Brain pericyte (primary cell): Measurements from ENCODE around the gene SYNGR1.
"Not testable (repeated sequence)": the region's sequence is repeated elsewhere in the genome, so short reads cannot be mapped to it uniquely, and the experiment has no call there.

ENCODE experiments used
- DNase-seq: peaks from one replicate; pipeline ENCODE4 v3.0.0-alpha.2; 2012; ENCODE audit warnings: low read depth, low spot score

The SYNGR1 gene

GRCh38 chr22:39316440-39317083 lies 33.2 kb upstream of the SYNGR1 start:
- DNase-seq = peak; percentile 65

DNA sequence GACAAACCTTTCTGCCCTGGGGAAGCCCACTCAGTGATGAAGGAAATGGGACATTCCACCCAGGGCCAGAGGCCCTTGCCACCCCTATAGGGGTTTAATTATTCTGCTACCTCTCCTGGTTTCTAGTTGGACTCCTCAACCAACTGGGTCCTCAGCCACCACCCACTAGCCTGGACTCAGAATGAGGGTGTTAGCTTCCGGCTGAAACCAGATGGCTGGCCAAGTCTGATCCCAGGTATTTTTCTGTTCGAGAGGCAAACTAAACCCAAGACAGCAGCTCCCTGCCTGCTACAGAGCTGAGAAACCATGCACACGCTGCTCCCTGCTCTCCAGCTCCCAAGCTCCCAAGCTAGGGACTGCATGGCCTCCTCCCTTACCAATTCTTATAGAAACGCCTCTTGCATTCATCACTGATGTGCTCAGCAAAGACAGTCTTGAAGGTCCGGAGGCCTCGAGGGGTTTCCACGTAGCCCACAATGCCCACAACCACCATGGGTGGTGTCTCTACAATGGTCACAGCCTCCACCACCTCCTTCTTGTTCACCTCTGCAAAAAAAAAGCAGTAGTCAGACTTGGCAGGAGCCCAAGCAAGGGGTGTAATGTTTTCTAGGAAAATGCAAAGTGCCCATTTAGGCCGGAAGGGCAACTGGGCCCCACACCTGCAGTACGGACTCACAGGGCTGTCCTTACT lies 32.6 kb upstream of the SYNGR1 start:
- no peak for DNase-seq

DNA sequence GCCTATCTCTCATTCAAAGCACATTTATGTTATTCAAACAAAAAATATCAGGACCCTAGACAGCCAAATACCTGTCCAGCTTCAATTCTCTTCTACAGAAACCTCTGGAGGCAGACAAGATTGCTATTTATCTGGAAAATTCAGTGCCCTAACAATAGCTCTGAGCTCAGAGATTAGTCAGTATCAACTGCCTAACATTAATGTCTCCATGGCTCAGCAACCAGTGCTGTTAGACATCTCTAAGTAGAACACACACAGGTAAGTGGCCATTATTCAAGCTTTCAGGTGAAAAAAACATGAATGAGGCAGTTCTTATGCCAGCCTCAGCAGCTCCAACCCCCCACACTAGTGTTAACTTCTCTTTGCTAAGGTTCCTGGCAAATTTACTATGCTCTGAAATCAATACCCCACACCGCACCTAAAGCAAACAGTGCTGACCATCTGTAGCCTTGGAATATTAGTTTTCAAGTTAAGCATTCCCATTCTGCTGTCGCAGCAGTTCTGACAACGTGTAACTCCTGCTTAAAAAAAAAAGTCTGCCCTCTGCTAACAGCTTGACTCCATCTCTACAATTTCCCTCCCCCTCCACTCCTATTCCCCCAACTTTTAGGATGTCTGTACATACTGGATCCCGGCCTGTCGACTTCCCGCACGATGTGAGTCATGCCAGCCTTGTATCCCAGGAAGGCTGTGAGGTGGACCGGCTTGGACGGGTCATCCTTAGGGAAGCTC lies 31.9 kb upstream of the SYNGR1 start:
- DNase-seq = no peak

- DNase-seq = no peak
These were observed 31.1 kb upstream of the SYNGR1 start for GRCh38 chr22:39318507-39319283.

GRCh38 chr22:39319284-39320022 lies 30.3 kb upstream of the SYNGR1 start, which contains the start of gene RPL3:
RPL3 (minus strand) TSS chr22:39319623; CDS start chr22:39319597, 26 bp downstream.
- peak; percentile 98 for DNase-seq

GRCh38 chr22:39320616-39321029 lies 29.2 kb upstream of the SYNGR1 start:
- not testable (repeated sequence) for DNase-seq

DNA sequence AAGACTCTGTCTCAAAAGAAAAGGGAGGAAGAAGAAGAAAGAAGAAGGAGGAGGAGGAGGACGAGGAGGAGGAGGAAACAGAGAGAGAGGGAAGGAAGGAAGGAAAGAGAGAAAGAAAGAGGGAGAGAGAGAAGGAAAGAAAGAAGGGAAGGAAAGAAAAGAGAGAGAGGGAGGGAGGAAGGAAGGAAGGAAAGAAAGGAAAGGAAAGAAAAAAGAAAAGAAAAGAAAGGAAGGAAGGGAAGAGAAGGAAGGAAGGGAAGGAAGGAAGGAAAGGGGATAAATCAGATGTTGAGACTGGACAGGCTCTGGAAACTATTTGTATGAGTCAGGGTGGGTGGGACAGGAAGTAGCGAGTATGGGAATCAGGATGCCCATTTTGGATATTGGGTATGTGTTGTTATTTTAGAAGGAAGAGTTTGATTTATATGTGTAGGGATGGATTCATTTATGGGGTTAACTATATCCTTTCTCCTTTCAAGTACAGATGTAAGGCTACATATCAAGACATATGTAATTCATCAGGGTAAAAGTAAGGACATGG lies 24.3 kb upstream of the SYNGR1 start:
- no peak for DNase-seq

- no peak for DNase-seq
These were observed 21.6 kb upstream of the SYNGR1 start for GRCh38 chr22:39327995-39328754.

DNA sequence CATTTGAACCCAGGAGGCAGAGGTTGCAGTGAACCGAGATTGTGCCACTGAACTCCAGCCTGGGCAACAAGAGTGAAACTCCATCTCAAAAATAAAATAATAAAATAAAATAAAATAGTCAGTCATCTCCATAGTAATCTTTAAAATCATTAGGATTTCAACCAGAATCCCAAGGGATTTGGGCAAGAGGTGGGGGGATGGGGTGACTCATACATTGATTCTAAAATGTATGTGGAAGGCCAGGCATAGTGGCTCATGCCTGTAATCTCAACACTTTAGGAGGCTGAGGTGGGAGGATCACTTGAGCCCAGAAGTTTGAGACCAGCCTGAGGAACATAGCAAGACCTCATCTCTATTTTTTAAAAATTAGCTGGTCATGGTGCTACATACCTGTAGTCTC lies 19.2 kb upstream of the SYNGR1 start:
- not testable (repeated sequence) for DNase-seq

GRCh38 chr22:39332441-39333064 lies 17.2 kb upstream of the SYNGR1 start:
- DNase-seq = no peak

DNA sequence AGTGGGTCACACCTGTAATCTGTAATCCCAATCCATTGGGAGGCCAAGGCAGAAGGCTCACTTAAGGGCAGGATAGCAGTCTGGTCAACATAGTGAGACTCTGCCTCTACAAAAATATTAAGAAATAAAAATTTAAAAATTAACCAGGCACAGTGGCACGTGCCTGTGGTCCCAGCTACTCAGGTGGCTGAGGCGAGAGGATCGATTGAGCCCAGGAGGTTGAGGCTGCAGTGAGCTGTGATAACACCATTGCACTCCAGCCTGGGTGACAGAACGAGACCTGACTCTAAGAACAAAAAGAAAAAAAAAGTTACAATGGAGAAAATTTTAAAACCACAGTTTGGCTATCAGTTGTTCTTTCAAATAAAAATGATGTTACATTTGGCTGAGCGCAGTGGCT lies 13.4 kb upstream of the SYNGR1 start:
- no peak for DNase-seq

DNA sequence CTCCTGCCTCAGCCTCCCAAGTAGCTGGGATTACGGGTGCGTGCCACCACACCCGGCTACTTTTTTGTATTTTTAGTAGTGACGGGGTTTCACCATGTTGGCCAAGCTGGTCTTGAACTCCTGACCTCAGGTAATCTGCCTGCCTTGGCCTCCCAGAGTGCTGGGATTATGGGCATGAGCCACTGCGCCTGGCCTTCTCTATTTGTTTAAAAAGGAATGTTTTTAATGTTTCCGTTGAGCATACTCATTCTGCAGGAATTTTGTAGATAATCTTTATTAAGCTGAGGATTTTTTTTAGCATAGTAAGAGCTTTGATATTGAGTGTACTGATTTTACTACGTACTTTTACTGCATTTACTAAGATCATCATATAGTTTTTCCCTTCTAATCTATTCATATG lies 10.0 kb upstream of the SYNGR1 start:
- DNase-seq = not testable (repeated sequence)

DNA sequence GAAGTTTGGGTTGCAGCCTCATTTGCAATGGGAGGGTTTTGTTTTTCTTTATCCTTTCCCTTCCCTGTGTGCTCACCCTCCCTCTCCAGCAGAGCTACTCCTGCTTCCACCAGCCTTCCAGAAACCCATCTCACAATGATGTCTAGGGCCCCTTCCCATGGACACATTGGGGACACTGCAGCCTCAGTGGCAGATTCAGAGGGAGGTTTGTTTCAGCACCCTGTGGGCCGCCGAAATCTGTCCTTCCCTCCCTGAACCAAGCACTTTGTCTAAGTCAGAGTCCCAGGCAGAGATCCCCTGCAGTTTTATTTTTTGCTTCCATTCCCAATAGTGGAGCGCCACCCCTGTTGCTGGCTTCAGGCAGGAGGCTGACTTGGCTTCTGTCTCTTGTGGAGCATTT lies 8.6 kb upstream of the SYNGR1 start:
- no peak for DNase-seq

DNA sequence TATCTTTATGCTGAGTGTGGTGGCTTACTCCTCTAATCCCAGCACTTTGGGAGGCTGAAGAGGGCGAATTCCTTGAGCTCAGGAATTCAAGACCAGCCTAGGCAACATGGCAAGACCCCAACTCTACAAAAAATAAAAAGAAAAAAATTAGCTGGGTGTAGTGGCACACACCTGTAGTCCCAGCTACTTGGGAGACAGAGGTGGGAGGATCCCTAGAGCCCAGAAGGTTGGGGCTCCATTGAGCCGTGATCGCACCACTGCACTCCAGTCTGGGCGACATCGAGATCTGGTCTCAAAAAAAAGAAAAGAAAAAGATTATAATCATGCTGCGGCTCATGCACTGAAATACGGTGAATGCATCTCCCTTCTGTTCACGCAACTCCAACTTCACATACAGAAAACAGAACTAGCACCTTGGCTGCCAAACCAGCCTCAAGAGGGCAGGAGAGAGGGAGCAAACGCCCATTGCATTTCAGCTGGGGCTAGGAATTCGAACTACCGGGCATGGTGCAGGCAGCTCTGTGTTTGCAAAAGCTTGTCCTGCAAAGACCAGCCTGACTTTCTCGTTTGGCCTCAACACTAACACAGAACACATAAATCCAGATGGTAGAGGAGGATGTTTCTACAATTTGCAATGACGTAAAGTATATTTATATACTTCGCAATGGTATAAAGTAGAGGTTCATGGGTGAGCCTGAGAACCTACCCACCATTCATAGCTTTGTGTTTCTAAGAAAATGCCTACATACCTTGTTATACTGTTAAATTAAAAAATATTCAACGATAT lies 6.3 kb upstream of the SYNGR1 start:
- DNase-seq = no peak

- no peak for DNase-seq
These were observed 5.8 kb upstream of the SYNGR1 start for GRCh38 chr22:39344046-39344390.

DNA sequence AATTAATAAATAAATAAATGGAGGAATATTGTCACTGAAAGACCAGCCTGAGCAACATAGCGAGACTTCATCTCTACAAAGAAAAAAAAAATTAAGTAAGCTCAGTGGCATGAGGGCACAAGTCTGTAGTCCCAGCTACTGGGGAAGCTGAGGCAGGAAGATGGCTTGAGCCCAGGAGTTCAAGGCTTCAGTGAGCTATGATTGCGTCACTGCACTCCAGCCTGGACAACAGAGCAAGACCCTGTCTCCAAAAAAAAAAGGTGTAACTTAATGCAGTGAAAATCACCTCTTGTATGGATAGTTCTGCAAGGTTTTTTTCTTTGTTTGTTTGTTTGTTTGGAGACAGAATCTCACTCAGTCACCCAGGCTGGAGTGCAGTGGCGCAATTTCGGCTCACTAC lies 4.6 kb upstream of the SYNGR1 start:
- no peak for DNase-seq

- no peak for DNase-seq
These were observed 784 bp upstream of the SYNGR1 start for GRCh38 chr22:39348909-39349505.

DNA sequence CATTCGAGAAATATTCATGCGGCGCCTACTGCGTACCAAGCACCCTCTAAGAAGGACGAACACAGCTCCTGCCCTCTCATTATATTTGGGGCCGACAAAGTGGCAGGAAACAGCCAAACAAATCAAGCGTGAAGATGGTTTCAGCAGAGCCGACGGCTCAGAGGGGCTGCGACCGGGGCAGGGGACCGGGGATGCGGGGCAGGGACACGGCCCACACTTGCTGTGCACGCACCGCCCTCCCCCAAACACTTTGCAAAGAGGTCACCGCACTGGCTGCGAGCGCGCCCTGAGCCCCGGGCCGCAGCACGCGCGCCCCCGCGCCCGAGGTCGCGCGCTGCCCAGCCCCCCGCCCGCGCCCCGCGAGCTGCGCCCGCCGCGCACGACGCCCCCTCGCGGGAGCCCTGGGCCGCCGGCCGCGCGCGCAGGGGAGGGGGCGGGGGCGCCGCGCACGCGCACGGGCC lies 255 bp upstream of the SYNGR1 start:
- DNase-seq = no peak
